Small intestine (tissue), 7 donors: ENCODE measurements around the gene C18orf32. TPM values are rescaled to one million over a fixed set of nuclear protein-coding genes. Genes with fewer than 3 reads are reported as not detected.
"Not testable (repeated sequence)": the region's sequence is repeated elsewhere in the genome, so short reads cannot be mapped to it uniquely, and the experiment has no call there.

ENCODE experiments used
- DNase-seq, 2 donors: peaks; one replicate each; pipeline versions ENCODE4 v3.0.0 to v3.0.0-alpha.2; 2013
- FAIRE-seq: peaks from 2 replicates; lab custom pipeline; 2012; peaks lifted over from hg19 to GRCh38; lab: Jason Lieb, UNC
- H3K27ac ChIP-seq, 3 donors: one replicate each; pipeline ENCODE4 v1.5.1; 2013; ENCODE audit warnings: low read length in 2 of 3, mild to moderate bottlenecking in 2 of 3, control low read depth in 1 of 3, inconsistent platforms in 1 of 3, low read depth in 1 of 3, moderate library complexity in 1 of 3
- H3K27me3 ChIP-seq, 3 donors: one replicate each; pipeline ENCODE4 v1.6.1; 2013; ENCODE audit warnings: low read length in 3 of 3, inconsistent platforms in 1 of 3; ENCODE audit not compliant: control insufficient read depth in 3 of 3, insufficient read depth in 3 of 3
- H3K36me3 ChIP-seq, 3 donors: one replicate each; pipeline ENCODE4 v1.6.1; 2013; ENCODE audit warnings: low read length in 3 of 3, inconsistent platforms in 1 of 3, low read depth in 1 of 3, mild to moderate bottlenecking in 1 of 3, moderate library complexity in 1 of 3; ENCODE audit not compliant: control insufficient read depth in 3 of 3, insufficient read depth in 2 of 3
- H3K4me1 ChIP-seq, 3 donors: one replicate each; pipeline ENCODE4 v1.6.1; 2013; ENCODE audit warnings: low read length in 2 of 3, inconsistent platforms in 1 of 3, low read depth in 1 of 3, mild to moderate bottlenecking in 1 of 3, moderate library complexity in 1 of 3; ENCODE audit not compliant: control insufficient read depth in 3 of 3, insufficient read depth in 2 of 3
- H3K4me3 ChIP-seq, 3 donors: one replicate each; pipeline ENCODE4 v1.5.1; 2013; ENCODE audit warnings: low read length in 3 of 3, control low read depth in 1 of 3, inconsistent platforms in 1 of 3, low read depth in 1 of 3, mild to moderate bottlenecking in 1 of 3, moderate library complexity in 1 of 3
- H3K9me3 ChIP-seq, 2 donors: one replicate each; pipeline ENCODE4 v1.6.1; 2013; ENCODE audit warnings: low read depth in 1 of 2, low read length in 1 of 2; ENCODE audit not compliant: control insufficient read depth in 2 of 2, insufficient read depth in 1 of 2
- WGBS, 3 donors: extraction: QIAGEN DNeasy Blood & Tissue Kit; methylation state at CpG; one replicate each; pipeline ENCODE4 v1.1.7; 2013; 5-methylcytosine and 5-hydroxymethylcytosine counted together
- polyA plus RNA-seq, 4 donors: library from polyadenylated mRNA; stranded (reverse) in 3 of 4; unstranded in 1 of 4; fragments of 200-250 nt in 3 of 4; fragments of 120-200 nt in 1 of 4; gene quantifications; one replicate each; pipeline versions ENCODE4 v1.2.1 to v1.2.3, GENCODE V29; 2013
- donor health status: healthy with polysubstance abuse.
- donor health status: control.
- donor health status: control.
- donor health status: Bipolar disorder and iron deficiency.
- donor health status: healthy.

C18orf32 gene
- polyA plus RNA-seq, 4 donors, result 51.8 to 81.0 (median 60.8) TPM

- FAIRE-seq (no peak), DNase-seq (no peak)
- 95 to 100% (median 99%) methylated on average over 2 of the region's 2 CpGs for WGBS, 3 donors
Measured at GRCh38 chr18:49524951-49525350, 37.9 kb upstream of the C18orf32 start.

GRCh38 chr18:49524349-49524748 lies 37.3 kb upstream of the C18orf32 start:
- Histone ChIP-seq H3K4me1 (peaks cover 0 to 1% (median 0%) of the 10 kb centered on the region in 3 donors), H3K27ac (no peak overlapping the region), H3K9me3 (no peaks in the 10 kb centered on the region), H3K36me3 (no peaks in the 10 kb centered on the region), H3K4me3 (no peak overlapping the region), H3K27me3 (no peaks in the 10 kb centered on the region)
- WGBS, 3 donors, result 91 to 100% (median 94%) methylated on average over 2 of the region's 2 CpGs
- FAIRE-seq (no peak), DNase-seq (no peak)

More at GRCh38 chr18:49524951-49525350, 37.9 kb upstream of the C18orf32 start:
- Histone ChIP-seq H3K27ac (no peak overlapping the region), H3K27me3 (no peaks in the 10 kb centered on the region), H3K4me1 (peaks cover 0 to 7% (median 0%) of the 10 kb centered on the region in 3 donors), H3K9me3 (no peaks in the 10 kb centered on the region), H3K36me3 (no peaks in the 10 kb centered on the region), H3K4me3 (no peak overlapping the region)

GRCh38 chr18:49523580-49524093 lies 36.6 kb upstream of the C18orf32 start:
- H3K27ac ChIP-seq, H3K36me3 ChIP-seq, H3K4me1 ChIP-seq, DNase-seq, H3K9me3 ChIP-seq, H3K27me3 ChIP-seq, FAIRE-seq, H3K4me3 ChIP-seq: not testable (repeated sequence)
- WGBS, 3 donors, result 94 to 96% (median 94%) methylated on average over 7 of the region's 7 CpGs

- no peak for FAIRE-seq
- peaks cover 0 to 4% (median 0%) of the 10 kb centered on the region in 3 donors for H3K27me3 ChIP-seq
- no peak overlapping the region for H3K27ac ChIP-seq
- WGBS, 3 donors, result 84 to 96% (median 88%) methylated on average over 7 of the region's 7 CpGs
- H3K9me3 ChIP-seq, result no peaks in the 10 kb centered on the region
- no peaks in the 10 kb centered on the region for H3K36me3 ChIP-seq
- DNase-seq, result no peak
- no peaks in the 10 kb centered on the region for H3K4me1 ChIP-seq
- no peak overlapping the region for H3K4me3 ChIP-seq
Measured at GRCh38 chr18:49521216-49521835, 34.3 kb upstream of the C18orf32 start.

GRCh38 chr18:49520661-49521145 lies 33.7 kb upstream of the C18orf32 start:
- 74 to 77% (median 76%) methylated on average over 2 of the region's 2 CpGs for WGBS, 3 donors
- Histone ChIP-seq H3K27ac (no peak overlapping the region), H3K4me3 (no peak overlapping the region), H3K9me3 (no peaks in the 10 kb centered on the region), H3K4me1 (no peaks in the 10 kb centered on the region), H3K36me3 (no peaks in the 10 kb centered on the region), H3K27me3 (peaks cover 0 to 4% (median 0%) of the 10 kb centered on the region in 3 donors)
- no peak for FAIRE-seq
- DNase-seq, result no peak

- FAIRE-seq (no peak), DNase-seq (no peak)
- WGBS, 3 donors, result 82 to 90% (median 83%) methylated on average over 10 of the region's 10 CpGs
- no peaks in the 10 kb centered on the region for H3K9me3 ChIP-seq
- no peaks in the 10 kb centered on the region for H3K36me3 ChIP-seq
- H3K27me3 ChIP-seq, result peaks cover 0 to 4% (median 0%) of the 10 kb centered on the region in 3 donors
- H3K27ac ChIP-seq, result no peak overlapping the region
- peaks cover 0 to 5% (median 0%) of the 10 kb centered on the region in 3 donors for H3K4me1 ChIP-seq
- H3K4me3 ChIP-seq, result no peak overlapping the region
Measured at GRCh38 chr18:49519101-49519971, 32.3 kb upstream of the C18orf32 start.

- Histone ChIP-seq H3K27me3 (peaks cover 0 to 4% (median 0%) of the 10 kb centered on the region in 3 donors), H3K9me3 (no peaks in the 10 kb centered on the region), H3K27ac (no peak overlapping the region), H3K4me1 (peaks cover 0 to 8% (median 0%) of the 10 kb centered on the region in 3 donors), H3K36me3 (no peaks in the 10 kb centered on the region), H3K4me3 (no peak overlapping the region)
- WGBS, 3 donors, result 69 to 95% (median 90%) methylated on average over 2 of the region's 2 CpGs
- DNase-seq (no peak), FAIRE-seq (no peak)
Measured at GRCh38 chr18:49517483-49517882, 30.4 kb upstream of the C18orf32 start.

GRCh38 chr18:49515516-49515915 lies 28.5 kb upstream of the C18orf32 start:
- no peak overlapping the region for H3K27ac ChIP-seq
- no peak for FAIRE-seq
- no peak overlapping the region for H3K4me3 ChIP-seq
- no peak for DNase-seq
- H3K4me1 ChIP-seq, result peaks cover 0 to 8% (median 0%) of the 10 kb centered on the region in 3 donors
- no peaks in the 10 kb centered on the region for H3K9me3 ChIP-seq
- no peaks in the 10 kb centered on the region for H3K36me3 ChIP-seq
- WGBS, 3 donors, result 90 to 99% (median 93%) methylated on average over 3 of the region's 3 CpGs
- H3K27me3 ChIP-seq, result peaks cover 0 to 4% (median 0%) of the 10 kb centered on the region in 3 donors
